ENCODE data around the gene IDH3G.

The IDH3G gene

DNA sequence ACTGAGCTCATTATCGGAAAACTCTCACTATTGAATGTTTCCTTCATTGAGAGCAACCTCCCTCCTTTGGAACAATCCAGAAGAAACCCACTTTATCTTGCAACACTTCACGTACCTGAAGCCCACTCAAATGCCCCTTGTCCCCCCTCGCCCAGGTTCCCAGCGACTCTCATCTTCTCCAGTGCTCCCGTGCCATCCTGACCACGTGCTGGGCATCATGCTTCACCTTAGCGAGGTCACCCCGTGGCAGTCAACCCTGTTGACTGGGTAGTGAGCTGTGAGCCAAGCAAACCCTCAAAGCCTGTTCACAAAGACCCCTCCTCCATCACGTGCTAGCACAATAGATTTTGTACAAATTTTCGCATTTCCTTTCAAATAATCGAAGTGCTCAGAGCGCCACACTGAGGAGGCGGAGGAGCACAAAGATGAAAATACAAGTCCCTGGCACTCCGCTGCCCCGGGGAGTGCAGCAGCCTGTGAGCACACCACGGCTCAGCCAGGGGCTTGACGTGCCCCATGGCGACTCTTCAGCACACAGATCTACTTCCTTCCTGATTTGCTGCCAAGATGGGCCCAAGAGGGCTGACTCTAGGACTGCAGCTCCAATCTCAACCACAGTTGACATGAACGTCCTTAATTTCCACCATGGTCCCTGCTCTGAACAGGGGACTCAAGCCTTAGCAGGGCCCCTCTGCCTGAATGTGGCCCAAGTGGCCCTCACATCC lies 20.6 kb upstream of the IDH3G start:
- no peak for DNase-seq (ENCODE audit: low read depth)
- TF ChIP-seq, protein P1, sequence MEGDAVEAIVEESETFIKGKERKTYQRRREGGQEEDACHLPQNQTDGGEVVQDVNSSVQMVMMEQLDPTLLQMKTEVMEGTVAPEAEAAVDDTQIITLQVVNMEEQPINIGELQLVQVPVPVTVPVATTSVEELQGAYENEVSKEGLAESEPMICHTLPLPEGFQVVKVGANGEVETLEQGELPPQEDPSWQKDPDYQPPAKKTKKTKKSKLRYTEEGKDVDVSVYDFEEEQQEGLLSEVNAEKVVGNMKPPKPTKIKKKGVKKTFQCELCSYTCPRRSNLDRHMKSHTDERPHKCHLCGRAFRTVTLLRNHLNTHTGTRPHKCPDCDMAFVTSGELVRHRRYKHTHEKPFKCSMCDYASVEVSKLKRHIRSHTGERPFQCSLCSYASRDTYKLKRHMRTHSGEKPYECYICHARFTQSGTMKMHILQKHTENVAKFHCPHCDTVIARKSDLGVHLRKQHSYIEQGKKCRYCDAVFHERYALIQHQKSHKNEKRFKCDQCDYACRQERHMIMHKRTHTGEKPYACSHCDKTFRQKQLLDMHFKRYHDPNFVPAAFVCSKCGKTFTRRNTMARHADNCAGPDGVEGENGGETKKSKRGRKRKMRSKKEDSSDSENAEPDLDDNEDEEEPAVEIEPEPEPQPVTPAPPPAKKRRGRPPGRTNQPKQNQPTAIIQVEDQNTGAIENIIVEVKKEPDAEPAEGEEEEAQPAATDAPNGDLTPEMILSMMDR (IDR thresholded peaks at IDR 0.05; ENCODE audit: low read depth, low read length, missing control alignments): no peak
- H3K4me3 ChIP-seq (ENCODE audit: low read depth, low read length): no peak overlapping the region

DNA sequence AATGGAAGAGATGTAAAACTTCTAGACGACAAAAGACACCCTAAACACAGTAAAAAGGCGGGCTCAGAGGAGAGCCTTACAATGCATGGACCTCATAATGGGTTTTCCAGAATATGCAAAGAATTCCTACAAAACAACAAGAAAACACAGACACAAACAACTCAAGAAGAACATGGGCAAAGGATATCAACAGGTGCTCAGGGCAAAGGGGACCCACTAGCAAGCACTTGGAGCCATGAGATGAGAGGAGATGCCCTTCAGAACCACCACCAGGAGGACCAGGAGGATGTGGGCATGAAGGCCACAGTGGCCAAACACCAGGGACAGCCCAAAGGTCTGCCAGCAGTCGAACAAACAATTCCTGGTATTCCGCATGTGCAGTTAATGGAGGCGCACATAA lies 19.0 kb upstream of the IDH3G start:
- TF ChIP-seq, protein P1 (IDR thresholded peaks at IDR 0.05; ENCODE audit: low read depth, low read length, missing control alignments): no peak
- no peak for DNase-seq (ENCODE audit: low read depth)
- no peak overlapping the region for H3K4me3 ChIP-seq (ENCODE audit: low read depth, low read length)

DNA sequence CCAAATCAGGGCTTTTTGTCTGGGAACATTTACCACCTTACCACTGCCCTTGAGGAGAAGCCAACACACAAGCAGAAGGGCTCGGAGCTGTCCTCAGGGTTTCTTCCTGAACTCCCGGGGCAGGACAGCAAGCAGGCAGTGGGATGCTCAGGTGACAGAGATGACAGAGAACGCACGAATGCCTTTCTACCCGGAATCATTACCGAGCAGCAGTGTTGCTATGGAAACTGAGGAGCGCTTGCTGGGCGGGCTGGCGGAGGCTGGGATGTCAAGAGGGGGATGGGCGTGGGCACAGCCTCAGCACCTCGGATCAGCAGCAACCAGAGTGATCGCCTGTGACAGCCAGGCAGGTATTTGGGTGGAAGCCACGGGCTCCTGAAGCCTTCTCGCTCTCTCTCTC lies 18.0 kb upstream of the IDH3G start:
- H3K4me3 ChIP-seq (ENCODE audit: low read depth, low read length): no peak overlapping the region
- TF ChIP-seq, protein P1 (IDR thresholded peaks at IDR 0.05; ENCODE audit: low read depth, low read length, missing control alignments): no peak
- no peak for DNase-seq (ENCODE audit: low read depth)

DNA sequence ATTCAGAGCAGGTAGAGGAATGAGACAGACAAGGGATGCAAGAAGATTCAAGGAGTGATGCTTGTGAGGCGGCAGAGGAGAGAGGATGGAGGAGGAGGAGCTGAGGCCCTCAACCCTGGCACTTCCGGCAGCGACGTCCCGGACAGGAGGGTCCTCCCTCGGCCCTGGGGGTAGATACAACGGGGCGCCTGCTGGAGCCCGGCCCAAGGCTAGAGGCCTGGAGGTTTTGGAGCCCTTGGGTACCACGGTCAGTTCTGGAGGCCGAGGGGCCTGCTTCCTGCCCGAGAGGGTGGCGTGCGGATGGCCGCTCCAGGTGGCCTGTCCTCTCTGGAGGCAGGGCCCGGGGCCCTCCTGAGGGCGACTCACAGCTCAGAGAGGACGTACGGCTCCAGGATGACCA lies 13.8 kb upstream of the IDH3G start:
- no peak for DNase-seq (ENCODE audit: low read depth)
- TF ChIP-seq, protein P1 (IDR thresholded peaks at IDR 0.05; ENCODE audit: low read depth, low read length, missing control alignments): no peak
- no peak overlapping the region for H3K4me3 ChIP-seq (ENCODE audit: low read depth, low read length)

DNA sequence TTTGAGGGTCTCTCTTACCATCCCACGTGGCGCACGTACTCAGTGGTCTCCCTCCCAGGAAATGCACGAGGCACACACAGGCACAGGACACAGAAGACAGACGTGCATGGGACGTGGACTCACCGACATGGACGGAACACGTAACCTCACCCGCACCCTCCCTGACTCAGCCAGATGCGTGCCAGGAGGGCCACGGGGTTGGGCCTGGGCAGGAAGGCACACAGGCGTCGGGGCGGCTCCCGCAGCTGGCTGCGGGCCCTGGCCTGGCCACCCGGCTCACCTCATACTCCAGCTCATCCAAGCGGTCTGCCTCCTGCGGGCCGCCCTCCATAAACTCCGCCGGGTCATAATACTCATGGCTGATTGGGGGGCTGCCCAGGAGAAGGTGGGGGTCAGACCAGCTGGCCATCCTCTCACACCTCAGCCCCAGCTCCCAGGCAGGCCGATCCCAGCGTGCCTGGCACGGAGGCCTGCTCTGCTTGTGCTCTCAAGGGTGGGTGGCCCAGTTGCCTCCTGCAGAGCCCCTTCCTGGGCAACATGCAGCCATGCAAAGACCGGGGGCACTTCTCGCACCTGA lies 12.9 kb upstream of the IDH3G start:
- TF ChIP-seq, protein P1 (IDR thresholded peaks at IDR 0.05; ENCODE audit: low read depth, low read length, missing control alignments): no peak
- no peak for DNase-seq (ENCODE audit: low read depth)
- H3K4me3 ChIP-seq (ENCODE audit: low read depth, low read length): no peak overlapping the region

DNA sequence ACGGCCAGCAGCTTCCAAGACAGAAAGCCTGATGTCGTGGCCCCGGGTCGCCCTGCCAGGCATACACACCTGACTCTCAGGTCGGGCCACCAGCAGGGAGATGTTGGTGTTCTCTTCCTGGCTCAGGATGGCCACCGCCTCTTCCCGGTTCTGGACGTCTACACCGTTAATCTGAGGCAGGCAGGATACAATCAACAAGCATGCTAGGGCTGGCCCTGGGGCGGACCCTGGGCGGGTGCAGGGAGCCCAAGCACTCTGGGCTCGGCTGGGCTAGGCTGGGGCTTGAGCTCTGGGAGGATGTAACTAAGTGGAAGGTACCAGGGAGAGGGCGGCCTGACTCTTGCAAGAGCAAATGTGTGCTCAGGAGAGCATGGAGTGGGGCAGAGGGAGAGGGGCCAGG lies 11.3 kb upstream of the IDH3G start:
- DNase-seq (ENCODE audit: low read depth): no peak
- TF ChIP-seq, protein P1 (IDR thresholded peaks at IDR 0.05; ENCODE audit: low read depth, low read length, missing control alignments): no peak
- no peak overlapping the region for H3K4me3 ChIP-seq (ENCODE audit: low read depth, low read length)

DNA sequence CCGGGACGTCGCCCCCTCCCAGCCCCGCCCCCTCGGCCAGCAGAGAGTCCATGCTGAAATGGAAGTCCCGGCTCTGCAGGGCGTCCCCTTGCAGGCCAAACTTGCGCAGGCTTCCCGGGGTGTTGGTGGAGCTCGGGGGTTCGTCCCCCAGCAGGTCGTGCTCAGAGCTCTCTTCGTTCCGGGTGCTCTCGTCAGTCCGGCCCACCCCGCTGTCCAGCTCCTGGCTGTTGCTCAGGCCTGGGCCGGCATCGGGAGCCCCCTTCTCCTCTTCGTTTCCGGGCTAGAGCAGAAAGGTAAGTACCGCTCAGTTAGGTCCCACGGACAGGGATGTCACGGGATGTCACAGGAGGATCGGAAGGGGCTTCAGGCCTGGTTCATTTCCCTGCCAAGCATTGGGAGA lies 10.4 kb upstream of the IDH3G start:
- TF ChIP-seq, protein P1 (IDR thresholded peaks at IDR 0.05; ENCODE audit: low read depth, low read length, missing control alignments): no peak
- H3K4me3 ChIP-seq (ENCODE audit: low read depth, low read length): no peak overlapping the region
- no peak for DNase-seq (ENCODE audit: low read depth)

Measured in GM12864 (cell line).